MG63 (cell line): Measurements from ENCODE around the gene NDST1. TPM values are rescaled to one million over a fixed set of nuclear protein-coding genes. Genes with fewer than 3 reads are reported as not detected.

Experiments
- DNase-seq: peaks from one replicate; pipeline ENCODE4 v3.0.0-alpha.2; 2020
- H3K27me3 ChIP-seq: fragments of 250-450 bp; sonication (Bioruptor Pico); 2 replicates; pipeline ENCODE4 v1.5.1; 2020; ENCODE audit warnings: mild to moderate bottlenecking, moderate library complexity
- H3K36me3 ChIP-seq: fragments of 250-450 bp; sonication (Bioruptor Pico); 2 replicates; pipeline ENCODE4 v1.5.1; 2020; ENCODE audit warnings: mild to moderate bottlenecking, moderate library complexity
- H3K4me3 ChIP-seq: fragments of 250-450 bp; sonication (Bioruptor Pico); 2 replicates; pipeline ENCODE4 v1.5.1; 2020; ENCODE audit warnings: mild to moderate bottlenecking, moderate library complexity
- H3K9me3 ChIP-seq: fragments of 250-450 bp; sonication (Bioruptor Pico); 2 replicates; pipeline ENCODE4 v1.5.1; 2020; ENCODE audit warnings: mild to moderate bottlenecking, moderate library complexity
- total RNA-seq: library from RNA; depleted of rRNA; stranded (reverse); fragments of >200 nt; shearing (Covaris generic); gene quantifications from 2 replicates; pipeline ENCODE4 v1.2.3, GENCODE V29; 2014; ENCODE audit warnings: low replicate concordance

Gene NDST1
- total RNA-seq, 1 experiment from 2014 or later, result 142 TPM

GRCh38 chr5:150560401-150561191 is 52.7 kb downstream of the NDST1 start:
- no peaks in the 10 kb centered on the region for H3K27me3 ChIP-seq
- DNase-seq, result peak; percentile 77
- H3K4me3 ChIP-seq, result no peak overlapping the region
- peaks cover 6% of the 10 kb centered on the region for H3K9me3 ChIP-seq
- peaks cover 59% of the 10 kb centered on the region for H3K36me3 ChIP-seq

GRCh38 chr5:150561192-150561512 is 53.2 kb downstream of the NDST1 start:
- Histone ChIP-seq H3K4me3 (no peak overlapping the region), H3K36me3 (peaks cover 53% of the 10 kb centered on the region), H3K9me3 (peaks cover 6% of the 10 kb centered on the region), H3K27me3 (no peaks in the 10 kb centered on the region)
- no peak for DNase-seq

- Histone ChIP-seq H3K9me3 (peaks cover 6% of the 10 kb centered on the region), H3K27me3 (no peaks in the 10 kb centered on the region), H3K4me3 (no peak overlapping the region), H3K36me3 (peaks cover 47% of the 10 kb centered on the region)
- no peak for DNase-seq
These were observed 53.8 kb downstream of the NDST1 start for GRCh38 chr5:150561571-150562275.

- DNase-seq, result no peak
- no peaks in the 10 kb centered on the region for H3K27me3 ChIP-seq
- H3K9me3 ChIP-seq, result peaks cover 6% of the 10 kb centered on the region
- H3K36me3 ChIP-seq, result peaks cover 40% of the 10 kb centered on the region
- no peak overlapping the region for H3K4me3 ChIP-seq
These were observed 54.9 kb downstream of the NDST1 start for GRCh38 chr5:150562832-150563231.

GRCh38 chr5:150565868-150566267 is 57.9 kb downstream of the NDST1 start:
- Histone ChIP-seq H3K9me3 (peaks cover 6% of the 10 kb centered on the region), H3K27me3 (no peaks in the 10 kb centered on the region), H3K36me3 (peaks cover 14% of the 10 kb centered on the region), H3K4me3 (no peak overlapping the region)
- no peak for DNase-seq

GRCh38 chr5:150567031-150567717 is 59.2 kb downstream of the NDST1 start:
- no peak for DNase-seq
- H3K36me3 ChIP-seq, result peaks cover 3% of the 10 kb centered on the region
- no peak overlapping the region for H3K4me3 ChIP-seq
- H3K27me3 ChIP-seq, result no peaks in the 10 kb centered on the region
- H3K9me3 ChIP-seq, result no peaks in the 10 kb centered on the region; the same call in 1 of the 2 replicates

GRCh38 chr5:150568663-150569062 is 60.7 kb downstream of the NDST1 start:
- no peak overlapping the region for H3K4me3 ChIP-seq
- DNase-seq, result no peak
- H3K36me3 ChIP-seq, result no peaks in the 10 kb centered on the region
- H3K9me3 ChIP-seq, result no peaks in the 10 kb centered on the region
- H3K27me3 ChIP-seq, result no peaks in the 10 kb centered on the region

- no peak for DNase-seq
- H3K36me3 ChIP-seq, result no peaks in the 10 kb centered on the region
- H3K4me3 ChIP-seq, result no peak overlapping the region
- no peaks in the 10 kb centered on the region for H3K9me3 ChIP-seq
- H3K27me3 ChIP-seq, result no peaks in the 10 kb centered on the region
These were observed 62.4 kb downstream of the NDST1 start for GRCh38 chr5:150570333-150570732.

GRCh38 chr5:150571836-150572235 is 63.9 kb downstream of the NDST1 start:
- no peaks in the 10 kb centered on the region for H3K36me3 ChIP-seq
- H3K9me3 ChIP-seq, result no peaks in the 10 kb centered on the region
- DNase-seq, result no peak
- no peak overlapping the region for H3K4me3 ChIP-seq
- H3K27me3 ChIP-seq, result no peaks in the 10 kb centered on the region

GRCh38 chr5:150573216-150573615 is 65.3 kb downstream of the NDST1 start:
- no peak overlapping the region for H3K4me3 ChIP-seq
- DNase-seq, result no peak
- no peaks in the 10 kb centered on the region for H3K27me3 ChIP-seq
- no peaks in the 10 kb centered on the region for H3K36me3 ChIP-seq
- H3K9me3 ChIP-seq, result no peaks in the 10 kb centered on the region

- Histone ChIP-seq H3K27me3 (no peaks in the 10 kb centered on the region), H3K36me3 (no peaks in the 10 kb centered on the region), H3K9me3 (no peaks in the 10 kb centered on the region), H3K4me3 (no peak overlapping the region)
- DNase-seq, result peak; percentile 38
These were observed 66.2 kb downstream of the NDST1 start for GRCh38 chr5:150573867-150574817.

- Histone ChIP-seq H3K4me3 (no peak overlapping the region), H3K27me3 (no peaks in the 10 kb centered on the region), H3K36me3 (no peaks in the 10 kb centered on the region), H3K9me3 (no peaks in the 10 kb centered on the region)
- DNase-seq, result no peak
These were observed 67.1 kb downstream of the NDST1 start for GRCh38 chr5:150574818-150575547.

GRCh38 chr5:150575745-150576448 is 68.0 kb downstream of the NDST1 start:
- H3K27me3 ChIP-seq, result no peaks in the 10 kb centered on the region
- H3K9me3 ChIP-seq, result no peaks in the 10 kb centered on the region
- no peak overlapping the region for H3K4me3 ChIP-seq
- no peak for DNase-seq
- H3K36me3 ChIP-seq, result no peaks in the 10 kb centered on the region

- Histone ChIP-seq H3K4me3 (no peak overlapping the region), H3K27me3 (no peaks in the 10 kb centered on the region), H3K36me3 (no peaks in the 10 kb centered on the region), H3K9me3 (no peaks in the 10 kb centered on the region)
- no peak for DNase-seq
These were observed 68.6 kb downstream of the NDST1 start for GRCh38 chr5:150576449-150576949.

GRCh38 chr5:150577378-150578139 is 69.6 kb downstream of the NDST1 start:
- H3K36me3 ChIP-seq, result no peaks in the 10 kb centered on the region
- no peaks in the 10 kb centered on the region for H3K9me3 ChIP-seq
- no peak for DNase-seq
- H3K27me3 ChIP-seq, result no peaks in the 10 kb centered on the region
- H3K4me3 ChIP-seq, result no peak overlapping the region
